NB4 (cell line): ENCODE results near the gene ARL10.

Source experiments
- MYC ChIP-seq: IDR thresholded peaks from 2 replicates; pipeline ENCODE4 v1.6.1; 2011; ENCODE audit warnings: low read depth, low read length
- TF ChIP-seq, protein P1 (sequence below): IDR thresholded peaks from one replicate; pipeline ENCODE4 v1.5.1; 2012; ENCODE audit warnings: low read depth, low read length

GRCh38 chr5:176383248-176383905 lies 18.1 kb downstream of the ARL10 start:
- TF ChIP-seq, protein P1, sequence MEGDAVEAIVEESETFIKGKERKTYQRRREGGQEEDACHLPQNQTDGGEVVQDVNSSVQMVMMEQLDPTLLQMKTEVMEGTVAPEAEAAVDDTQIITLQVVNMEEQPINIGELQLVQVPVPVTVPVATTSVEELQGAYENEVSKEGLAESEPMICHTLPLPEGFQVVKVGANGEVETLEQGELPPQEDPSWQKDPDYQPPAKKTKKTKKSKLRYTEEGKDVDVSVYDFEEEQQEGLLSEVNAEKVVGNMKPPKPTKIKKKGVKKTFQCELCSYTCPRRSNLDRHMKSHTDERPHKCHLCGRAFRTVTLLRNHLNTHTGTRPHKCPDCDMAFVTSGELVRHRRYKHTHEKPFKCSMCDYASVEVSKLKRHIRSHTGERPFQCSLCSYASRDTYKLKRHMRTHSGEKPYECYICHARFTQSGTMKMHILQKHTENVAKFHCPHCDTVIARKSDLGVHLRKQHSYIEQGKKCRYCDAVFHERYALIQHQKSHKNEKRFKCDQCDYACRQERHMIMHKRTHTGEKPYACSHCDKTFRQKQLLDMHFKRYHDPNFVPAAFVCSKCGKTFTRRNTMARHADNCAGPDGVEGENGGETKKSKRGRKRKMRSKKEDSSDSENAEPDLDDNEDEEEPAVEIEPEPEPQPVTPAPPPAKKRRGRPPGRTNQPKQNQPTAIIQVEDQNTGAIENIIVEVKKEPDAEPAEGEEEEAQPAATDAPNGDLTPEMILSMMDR, result no peak
- TF ChIP-seq MYC, result no peak
